Mesendoderm (in vitro differentiated cells): ENCODE data around the gene CLECL1.

Experiments used
- DNase-seq: peaks from one replicate; pipeline ENCODE4 v3.0.0; 2013
- H2AK5ac ChIP-seq: 2 replicates; pipeline ENCODE4 v1.6.1; 2013; ENCODE audit warnings: low read length, inconsistent platforms
- H2BK120ac ChIP-seq: 2 replicates; pipeline ENCODE4 v1.6.1; 2013; ENCODE audit warnings: low read depth, mild to moderate bottlenecking, low read length, moderate library complexity, mixed read lengths
- H2BK15ac ChIP-seq: replicated peaks from 2 replicates; pipeline ENCODE4 v1.6.1; 2013; ENCODE audit warnings: low read depth, mild to moderate bottlenecking, moderate library complexity
- H2BK5ac ChIP-seq: 2 replicates; pipeline ENCODE4 v1.6.1; 2013; ENCODE audit warnings: low read length, inconsistent platforms
- H3K18ac ChIP-seq: 2 replicates; pipeline ENCODE4 v1.6.1; 2013; ENCODE audit warnings: mild to moderate bottlenecking, low read length, mixed read lengths
- H3K23ac ChIP-seq: one replicate; pipeline ENCODE4 v1.6.1; 2013; ENCODE audit warnings: low read length
- H3K27ac ChIP-seq: 2 replicates; pipeline ENCODE4 v1.5.1; 2013; ENCODE audit warnings: low read depth, mild to moderate bottlenecking, inconsistent platforms, low read length, moderate library complexity
- H3K27me3 ChIP-seq: 2 replicates; pipeline ENCODE4 v1.6.1; 2013; ENCODE audit warnings: low read length, control low read depth, mild to moderate bottlenecking, inconsistent platforms; ENCODE audit not compliant: insufficient read depth, poor library complexity
- H3K36me3 ChIP-seq: 2 replicates; pipeline ENCODE4 v1.6.1; 2013; ENCODE audit warnings: low read length, inconsistent platforms; ENCODE audit not compliant: control insufficient read depth, insufficient read depth
- H3K4ac ChIP-seq: one replicate; pipeline ENCODE4 v1.6.1; 2013; ENCODE audit warnings: low read depth, mild to moderate bottlenecking, low read length, moderate library complexity
- H3K4me1 ChIP-seq: 2 replicates; pipeline ENCODE4 v1.6.1; 2013; ENCODE audit warnings: low read depth, low read length, inconsistent platforms; ENCODE audit not compliant: control insufficient read depth
- H3K4me2 ChIP-seq: 2 replicates; pipeline ENCODE4 v1.6.1; 2013; ENCODE audit warnings: low read length
- H3K4me3 ChIP-seq: 2 replicates; pipeline ENCODE4 v1.5.1; 2013; ENCODE audit warnings: mild to moderate bottlenecking, low read length
- H3K56ac ChIP-seq: one replicate; pipeline ENCODE4 v1.6.1; 2013; ENCODE audit warnings: low read length
- H3K79me1 ChIP-seq: 2 replicates; pipeline ENCODE4 v1.6.1; 2013; ENCODE audit warnings: low read length, inconsistent platforms
- H3K79me2 ChIP-seq: 2 replicates; pipeline ENCODE4 v1.6.1; 2013; ENCODE audit warnings: mild to moderate bottlenecking, low read length; ENCODE audit not compliant: control insufficient read depth, insufficient read depth
- H3K9ac ChIP-seq: 2 replicates; pipeline ENCODE4 v1.6.1; 2013; ENCODE audit warnings: low read length, inconsistent platforms
- H4K5ac ChIP-seq: one replicate; pipeline ENCODE4 v1.6.1; 2013; ENCODE audit warnings: low read length
- H4K8ac ChIP-seq: one replicate; pipeline ENCODE4 v1.6.1; 2013; ENCODE audit warnings: low read depth, mild to moderate bottlenecking, control low read depth, low read length, moderate library complexity
- WGBS: extraction: QIAGEN DNeasy Blood & Tissue Kit; methylation state at CpG from one replicate; pipeline ENCODE4 v1.1.7; 2013; ENCODE audit warnings: low lambda C conversion rate, missing lambda C conversion rate; ENCODE audit not compliant: insufficient coverage; ENCODE audit errors: extremely low coverage; 5-methylcytosine and 5-hydroxymethylcytosine counted together

CLECL1 gene

DNA sequence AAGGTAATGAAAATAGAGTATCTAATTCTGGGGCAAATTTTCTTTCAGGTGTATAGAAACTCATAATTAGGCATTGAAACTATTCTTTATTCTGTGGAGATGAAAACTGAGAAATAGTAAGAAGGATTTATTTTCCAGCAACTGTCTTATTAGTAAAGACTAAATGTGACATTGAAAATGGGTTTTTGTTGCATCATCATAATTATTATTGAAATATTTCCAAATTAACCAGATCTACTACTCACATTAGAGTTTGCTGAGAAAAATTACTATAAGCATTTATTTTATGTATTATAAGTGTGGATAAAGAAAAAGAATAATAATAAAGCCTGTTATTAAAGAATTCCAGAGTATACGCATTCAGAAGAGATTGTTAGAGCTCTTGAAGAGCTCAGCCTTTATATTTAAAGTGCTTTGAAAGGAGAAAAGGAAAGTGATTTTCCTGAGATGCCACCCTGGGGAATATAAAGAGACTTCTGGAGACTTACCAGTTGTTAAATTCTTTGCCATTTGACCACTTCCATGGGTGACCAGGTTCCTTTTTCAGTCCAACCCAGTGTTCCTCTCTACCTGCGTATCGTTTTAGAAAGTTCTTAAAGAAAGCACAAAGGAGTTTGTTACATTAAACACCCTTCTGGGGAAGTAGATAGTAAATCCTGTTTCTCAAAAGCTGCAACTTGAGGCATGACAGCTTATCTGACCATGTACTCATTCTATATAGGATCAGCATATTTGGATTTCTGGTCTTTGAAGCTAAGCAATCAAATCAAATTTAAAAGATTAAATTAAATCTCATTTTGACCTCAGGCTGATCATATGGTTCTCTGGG, 21.4 kb upstream of the CLECL1 start:
- H3K56ac ChIP-seq, result no peak overlapping the region
- no peak overlapping the region for H3K9ac ChIP-seq
- no peaks in the 10 kb centered on the region for H3K36me3 ChIP-seq

DNA sequence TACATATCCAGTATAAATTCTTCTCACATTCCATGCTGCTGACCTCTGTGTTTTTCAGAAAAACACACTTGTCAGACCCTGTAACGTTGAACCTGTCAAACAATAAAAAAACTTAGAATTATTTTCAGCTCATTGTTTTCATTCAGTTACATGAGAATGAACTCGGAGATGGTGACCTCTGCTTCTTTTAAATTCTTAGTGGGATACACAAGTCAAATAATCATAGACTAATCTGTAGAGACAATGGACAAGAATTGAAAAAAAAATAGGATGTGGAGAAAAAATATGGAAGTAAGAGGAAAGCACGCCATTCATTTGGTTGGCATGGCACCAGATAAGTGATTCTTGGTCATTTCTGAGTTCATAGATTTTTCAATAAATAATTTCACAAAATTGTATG, 20.6 kb upstream of the CLECL1 start:
- H3K27ac ChIP-seq, result no peak overlapping the region
- no peaks in the 10 kb centered on the region for H3K79me2 ChIP-seq
- no peak overlapping the region for H2AK5ac ChIP-seq
- H3K18ac ChIP-seq, result no peak overlapping the region
- no peak overlapping the region for H3K9ac ChIP-seq
- no peak overlapping the region for H4K8ac ChIP-seq
- no peaks in the 10 kb centered on the region for H3K36me3 ChIP-seq
- no peak overlapping the region for H3K4me2 ChIP-seq
- no peaks in the 10 kb centered on the region for H3K4me1 ChIP-seq
- H4K5ac ChIP-seq, result no peak overlapping the region
- no peak overlapping the region for H2BK120ac ChIP-seq
- H3K27me3 ChIP-seq, result no peaks in the 10 kb centered on the region
- no peak overlapping the region for H3K4me3 ChIP-seq
- H2BK15ac ChIP-seq, result no peak overlapping the region
- WGBS, result no CpG with 5 or more reads among the region's 3 CpGs
- H2BK5ac ChIP-seq, result no peak overlapping the region
- no peak overlapping the region for H3K4ac ChIP-seq
- DNase-seq, result no peak
- no peak overlapping the region for H3K56ac ChIP-seq
- no peak overlapping the region for H3K23ac ChIP-seq
- no peaks in the 10 kb centered on the region for H3K79me1 ChIP-seq

More for the DNA sequence above, 21.4 kb upstream of the CLECL1 start:
- WGBS, result 100% methylated on average over 1 of the region's 3 CpGs
- Histone ChIP-seq H3K27ac (no peak overlapping the region), H4K5ac (no peak overlapping the region), H2BK5ac (no peak overlapping the region), H3K18ac (no peak overlapping the region), H3K4ac (no peak overlapping the region), H4K8ac (no peak overlapping the region), H3K4me3 (no peak overlapping the region), H2BK15ac (no peak overlapping the region), H2BK120ac (no peak overlapping the region), H3K23ac (no peak overlapping the region), H3K79me1 (no peaks in the 10 kb centered on the region), H2AK5ac (no peak overlapping the region), H3K4me1 (no peaks in the 10 kb centered on the region), H3K4me2 (no peak overlapping the region), H3K27me3 (no peaks in the 10 kb centered on the region), H3K79me2 (no peaks in the 10 kb centered on the region)
- DNase-seq, result no peak

DNA sequence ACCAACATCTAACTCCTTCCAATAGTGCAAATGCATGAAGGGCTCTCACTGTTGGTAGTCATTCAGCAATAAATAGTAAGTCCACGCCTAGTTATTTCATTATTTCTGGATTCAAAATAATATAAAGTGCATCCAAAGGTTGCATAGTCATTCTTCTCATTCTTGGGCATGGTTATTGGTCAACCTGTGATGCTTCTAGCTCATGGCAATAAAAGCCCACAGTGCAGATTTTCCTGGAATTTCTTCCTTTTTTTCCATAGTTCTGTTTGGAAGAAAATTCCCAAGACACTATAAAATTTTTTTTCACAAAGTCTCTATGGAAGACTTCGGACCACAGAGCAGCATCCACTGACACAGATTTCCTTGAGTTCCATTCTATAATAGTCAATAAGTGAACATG, 20.2 kb upstream of the CLECL1 start:
- Histone ChIP-seq H2BK15ac (no peak overlapping the region), H2AK5ac (no peak overlapping the region)

DNA sequence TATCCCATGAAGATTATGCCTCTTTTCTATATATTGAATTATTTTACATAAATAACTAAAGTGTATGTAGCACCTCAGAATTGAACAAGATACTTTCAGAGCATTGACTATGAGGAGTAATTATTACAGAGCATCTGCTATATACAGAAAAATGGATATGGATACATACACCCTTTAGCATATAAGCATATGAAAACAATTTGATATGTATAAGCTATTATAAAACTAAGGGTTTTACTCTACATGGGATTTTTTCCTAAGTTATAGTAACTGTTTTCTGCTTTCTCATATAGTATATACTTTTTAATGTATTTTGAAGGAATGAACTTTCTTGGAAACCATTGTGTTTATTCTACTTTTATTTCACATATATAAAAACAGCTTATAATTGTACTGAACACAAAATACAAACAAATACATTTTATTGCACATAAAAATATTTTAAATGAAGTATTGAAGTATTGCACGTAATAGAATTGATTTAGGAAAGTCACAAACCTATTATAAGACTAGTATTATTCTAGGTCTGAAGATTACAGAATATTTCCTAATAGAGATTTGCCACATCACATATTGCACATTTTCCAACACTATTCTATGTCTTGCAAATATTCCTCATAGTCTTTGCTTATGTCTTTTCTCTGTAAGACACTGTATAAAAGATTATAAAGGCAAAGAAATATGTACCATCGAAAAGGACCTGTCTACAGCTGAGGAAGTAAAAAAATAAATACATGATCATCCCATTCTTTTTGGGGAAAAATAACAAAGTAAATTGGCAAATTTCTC, 19.4 kb upstream of the CLECL1 start:
- Histone ChIP-seq H3K27me3 (no peaks in the 10 kb centered on the region), H3K79me2 (no peaks in the 10 kb centered on the region), H3K4ac (no peak overlapping the region), H3K23ac (no peak overlapping the region), H3K27ac (no peak overlapping the region), H4K5ac (no peak overlapping the region), H3K4me2 (no peak overlapping the region), H3K4me1 (no peaks in the 10 kb centered on the region), H2BK5ac (no peak overlapping the region), H3K4me3 (no peak overlapping the region), H2BK120ac (no peak overlapping the region), H4K8ac (no peak overlapping the region), H3K79me1 (no peaks in the 10 kb centered on the region), H2AK5ac (no peak overlapping the region), H3K18ac (no peak overlapping the region), H3K36me3 (no peaks in the 10 kb centered on the region), H2BK15ac (no peak overlapping the region), H3K56ac (no peak overlapping the region), H3K9ac (no peak overlapping the region)
- no peak for DNase-seq
- no CpG with 5 or more reads among the region's 2 CpGs for WGBS

More for the DNA sequence above, 20.2 kb upstream of the CLECL1 start:
- no peak overlapping the region for H3K4me3 ChIP-seq
- DNase-seq, result no peak
- H3K27ac ChIP-seq, result no peak overlapping the region
- no peak overlapping the region for H4K8ac ChIP-seq
- no peak overlapping the region for H2BK5ac ChIP-seq
- no peak overlapping the region for H3K23ac ChIP-seq
- no peaks in the 10 kb centered on the region for H3K27me3 ChIP-seq
- H3K9ac ChIP-seq, result no peak overlapping the region
- WGBS, result no CpG with 5 or more reads among the region's 2 CpGs
- no peak overlapping the region for H3K4ac ChIP-seq
- no peaks in the 10 kb centered on the region for H3K79me1 ChIP-seq
- H3K79me2 ChIP-seq, result no peaks in the 10 kb centered on the region
- H4K5ac ChIP-seq, result no peak overlapping the region
- no peak overlapping the region for H2BK120ac ChIP-seq
- no peak overlapping the region for H3K56ac ChIP-seq
- no peaks in the 10 kb centered on the region for H3K4me1 ChIP-seq
- H3K4me2 ChIP-seq, result no peak overlapping the region
- no peak overlapping the region for H3K18ac ChIP-seq
- no peaks in the 10 kb centered on the region for H3K36me3 ChIP-seq

DNA sequence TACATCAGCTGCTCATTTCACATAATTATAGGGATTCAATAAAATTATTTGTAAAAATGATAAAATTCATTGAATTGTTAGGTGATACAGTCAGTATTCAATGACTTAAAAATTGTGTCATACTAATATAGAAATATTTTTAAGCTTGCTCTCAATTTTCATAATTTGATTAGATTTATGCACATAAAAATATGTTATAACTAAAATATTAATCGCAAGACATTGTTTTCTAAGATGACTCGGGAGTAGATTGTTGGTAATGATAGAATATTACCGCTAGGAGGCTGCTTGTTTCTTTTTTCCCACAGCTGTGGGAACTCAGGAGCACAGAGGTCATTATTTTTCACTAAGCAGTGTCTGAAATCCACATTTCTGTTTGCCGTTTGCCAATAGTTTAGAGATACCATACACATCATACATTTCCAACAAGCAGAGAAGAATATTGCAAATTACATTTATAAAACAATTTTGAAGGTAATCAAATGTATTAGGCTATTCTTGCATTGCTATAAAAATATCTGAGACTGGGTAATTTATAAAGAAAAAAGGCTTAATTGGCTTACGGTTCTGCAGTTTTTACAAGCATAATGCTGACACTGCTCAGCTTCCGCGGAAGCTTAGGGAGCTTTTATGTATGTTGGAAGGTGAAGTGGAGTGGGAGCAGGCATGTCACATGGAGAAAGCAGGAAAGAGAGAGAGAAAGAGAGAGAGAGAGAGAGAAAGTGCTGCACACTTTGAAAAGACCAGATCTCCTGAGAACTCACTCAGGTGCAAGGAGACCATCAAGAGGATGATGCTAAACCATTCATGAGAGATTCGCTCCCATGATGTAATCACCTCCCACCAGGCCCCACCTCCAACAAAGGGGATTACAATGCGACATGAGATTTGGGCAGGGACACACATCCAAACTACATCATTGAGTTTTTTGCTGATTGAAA, 18.6 kb upstream of the CLECL1 start:
- peak; percentile 25 for DNase-seq
- Histone ChIP-seq H3K36me3 (no peaks in the 10 kb centered on the region), H3K23ac (no peak overlapping the region), H3K4me1 (no peaks in the 10 kb centered on the region), H3K56ac (no peak overlapping the region), H3K27me3 (no peaks in the 10 kb centered on the region), H3K27ac (no peak overlapping the region), H3K4me3 (no peak overlapping the region), H3K4me2 (no peak overlapping the region), H4K5ac (no peak overlapping the region), H2BK15ac (no peak overlapping the region), H3K9ac (no peak overlapping the region), H2BK5ac (no peak overlapping the region), H3K4ac (no peak overlapping the region), H3K79me1 (no peaks in the 10 kb centered on the region), H2BK120ac (no peak overlapping the region), H2AK5ac (no peak overlapping the region), H3K79me2 (no peaks in the 10 kb centered on the region), H3K18ac (no peak overlapping the region), H4K8ac (no peak overlapping the region)
- no CpG with 5 or more reads among the region's 9 CpGs for WGBS
